ENCODE results near the gene DCD.
A peak's percentile ranks its signal among the peaks of the same experiment; 100 is the strongest.

The DCD gene

DNA sequence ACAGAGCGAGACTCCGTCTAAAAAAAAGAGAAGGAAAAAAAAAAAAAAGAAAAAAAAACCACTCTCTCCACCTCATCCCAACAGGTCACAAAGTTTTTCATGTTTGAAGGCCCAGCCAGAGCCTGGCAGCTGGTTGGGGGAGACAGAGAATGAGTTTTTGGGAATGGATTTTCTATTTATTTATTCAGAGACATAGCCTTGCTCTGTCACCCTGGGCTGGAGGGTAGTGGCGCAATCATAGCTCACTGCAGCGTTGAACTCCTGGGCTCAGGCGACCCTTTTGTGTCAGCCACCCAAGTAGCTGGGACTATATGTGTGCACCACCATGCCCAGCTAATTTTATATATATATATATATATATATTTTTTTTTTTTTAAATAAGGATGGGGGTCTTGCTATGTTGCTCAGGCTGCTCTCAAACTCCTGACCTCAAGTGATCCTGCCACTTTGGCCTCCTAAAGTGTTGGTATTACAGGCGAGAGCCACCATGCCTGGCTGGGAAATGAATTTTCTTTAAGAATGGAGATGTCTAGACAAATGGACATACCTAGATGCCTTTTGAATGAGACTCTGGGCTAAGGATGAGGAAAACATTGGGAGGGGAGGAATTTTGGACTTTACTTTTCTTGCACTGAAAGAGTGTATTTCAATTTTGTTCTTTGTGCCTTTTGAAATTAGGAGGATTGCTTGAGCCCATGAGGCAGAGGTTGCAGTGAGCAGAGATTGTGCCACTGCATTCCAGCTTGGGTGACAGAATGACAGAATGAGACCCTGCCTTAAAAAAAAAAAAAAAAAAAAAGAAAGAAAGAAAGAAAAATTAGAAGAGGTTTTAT is 42.8 kb downstream of the DCD start:
- no peak for DNase-seq

DNA sequence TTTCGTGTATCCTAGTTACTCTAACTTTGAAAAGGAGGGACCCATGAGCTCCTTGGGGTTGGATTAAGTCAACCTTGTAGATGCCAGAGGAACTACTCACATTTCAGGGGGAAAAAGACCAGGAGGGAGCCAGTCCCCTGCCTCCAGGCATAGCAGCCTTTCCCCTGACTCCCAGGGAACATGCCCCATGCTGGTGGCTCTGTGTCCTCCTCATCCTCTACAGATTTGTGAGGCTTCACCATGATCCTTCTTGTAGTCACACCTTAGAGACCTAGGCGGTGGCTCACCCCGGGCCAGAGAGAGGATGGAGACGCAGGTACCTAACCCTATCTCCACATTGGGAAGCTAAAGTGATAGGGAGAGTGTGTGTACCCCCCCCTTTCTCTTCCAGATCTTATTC is 43.7 kb downstream of the DCD start:
- DNase-seq, result no peak

DNA sequence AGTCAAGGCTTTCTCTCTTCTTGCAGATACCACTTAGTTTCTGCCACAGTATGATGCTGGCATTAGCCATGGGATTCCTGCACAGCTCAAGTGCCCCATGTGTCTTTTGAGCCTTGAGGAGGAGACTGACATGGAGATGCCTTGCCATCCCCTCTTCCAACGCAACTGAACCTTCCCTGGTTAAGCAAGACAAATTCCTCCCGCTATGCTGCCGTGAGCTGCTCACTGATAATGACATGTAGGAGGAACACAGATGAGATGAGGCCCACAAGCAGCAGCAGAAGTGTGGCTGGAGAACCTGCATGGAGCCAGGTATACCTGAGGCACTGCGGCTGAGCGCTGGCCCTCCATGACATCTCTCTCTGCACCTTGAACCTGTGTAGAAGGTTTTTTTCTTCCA is 44.3 kb downstream of the DCD start:
- no peak for DNase-seq

GRCh38 chr12:54603173-54603814 is 44.9 kb downstream of the DCD start:
- DNase-seq, result peak; percentile 49 to 63

DNA sequence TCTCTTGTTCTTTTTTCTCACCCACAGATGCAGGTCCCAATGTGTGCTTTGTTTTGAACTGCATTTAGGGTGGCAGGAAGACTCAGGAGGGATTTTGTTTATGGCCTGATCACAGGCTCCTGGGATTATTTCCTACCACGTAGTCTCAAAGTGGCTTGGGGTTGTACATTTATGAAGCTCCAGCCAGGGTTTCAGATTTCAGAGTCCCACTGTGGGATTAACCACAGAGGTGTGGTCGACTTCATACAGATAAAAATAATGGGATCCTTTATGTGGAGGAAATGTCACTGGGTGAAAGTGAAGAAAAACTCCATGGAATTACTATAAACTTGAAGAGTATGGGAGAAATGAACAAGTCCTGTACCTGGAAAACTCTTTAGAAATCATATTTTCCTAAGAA is 45.5 kb downstream of the DCD start:
- DNase-seq, result no peak

DNA sequence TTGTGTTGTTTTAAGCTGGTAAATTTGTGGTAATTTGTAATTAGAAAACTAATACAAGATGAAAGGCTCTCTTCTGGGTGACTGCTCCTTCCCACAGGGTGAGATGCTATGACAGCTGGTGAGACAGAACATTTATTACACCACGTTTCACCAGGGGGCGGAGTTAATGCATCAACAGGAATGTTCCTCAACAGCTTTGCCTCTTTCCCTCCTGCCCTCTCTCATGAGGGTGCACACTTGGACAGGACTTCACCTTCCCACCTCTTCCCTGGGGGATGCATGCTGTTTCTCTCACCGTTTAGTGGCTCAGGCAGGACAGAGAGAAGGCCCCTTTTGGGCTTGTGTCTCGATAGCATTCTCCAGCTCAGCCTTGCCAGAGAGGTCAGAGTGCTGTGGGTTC is 46.3 kb downstream of the DCD start:
- DNase-seq, result no peak

GRCh38 chr12:54598970-54599369 is 49.2 kb downstream of the DCD start:
- DNase-seq, result no peak

- peak; percentile 29 to 52 for DNase-seq
Observed at GRCh38 chr12:54596526-54596946, 51.6 kb downstream of the DCD start.

GRCh38 chr12:54595471-54595870 is 52.7 kb downstream of the DCD start:
- no peak for DNase-seq

Measured in activated CD4-positive, alpha-beta T cell treated with anti-CD3 and anti-CD28 coated beads for 4 hours (primary cell).